Esophagus muscularis mucosa (tissue), 4 donors: ENCODE measurements around the gene EDIL3. TPM values are rescaled to one million over a fixed set of nuclear protein-coding genes. Genes with fewer than 3 reads are reported as not detected.

Source experiments
- DNase-seq: peaks from one replicate; pipeline ENCODE4 v3.0.0-alpha.2; 2017; ENCODE audit errors: extremely low spot score
- H3K27ac ChIP-seq, 4 donors: fragments of 200-600 bp; sonication (generic); replicated peaks in 1 of 4; 1 replicate in 3 of 4; 2 replicates in 1 of 4; pipeline ENCODE4 v1.5.1; 2016 to 2019; ENCODE audit warnings: mild to moderate bottlenecking in 1 of 4
- H3K27me3 ChIP-seq, 4 donors: fragments of 200-600 bp; sonication (generic); one replicate each; pipeline versions ENCODE4 v1.5.1 to v1.6.0; 2016 to 2019
- H3K36me3 ChIP-seq, 4 donors: fragments of 200-600 bp; sonication (generic); one replicate each; pipeline ENCODE4 v1.5.1; 2016 to 2019
- H3K4me1 ChIP-seq, 4 donors: fragments of 200-600 bp; sonication (generic); one replicate each; pipeline ENCODE4 v1.5.1; 2016 to 2019
- H3K4me3 ChIP-seq, 4 donors: fragments of 200-600 bp; sonication (generic); 1 replicate in 2 of 4; 2 replicates in 2 of 4; pipeline ENCODE4 v1.5.1; 2016 to 2019; ENCODE audit warnings: mild to moderate bottlenecking in 4 of 4, moderate library complexity in 1 of 4
- H3K9me3 ChIP-seq, 4 donors: fragments of 200-600 bp; sonication (generic); 1 replicate in 3 of 4; 2 replicates in 1 of 4; pipeline ENCODE4 v1.5.1; 2016 to 2019
- CTCF ChIP-seq, 3 experiments: fragments of 200-600 bp in 2 of 3; fragments of 450-650 bp in 1 of 3; sonication (generic) in 2 of 3; IDR thresholded peaks; one replicate each; pipeline ENCODE4 v1.5.1; 2017 to 2019; ENCODE audit warnings: antibody characterized with exemption in 3 of 3, mild to moderate bottlenecking in 2 of 3, moderate library complexity in 1 of 3
- EP300 ChIP-seq: sonication (generic); formaldehyde crosslinking; IDR thresholded peaks from one replicate; pipeline ENCODE4 v1.6.1; 2017; ENCODE audit warnings: antibody characterized with exemption
- POLR2A ChIP-seq: fragments of 450-650 bp; IDR thresholded peaks from one replicate; pipeline ENCODE4 v1.6.1; 2017; ENCODE audit warnings: antibody characterized with exemption, moderate library complexity, mild to moderate bottlenecking, low read depth
- POLR2AphosphoS5 ChIP-seq, 2 donors: sonication (generic); formaldehyde crosslinking; IDR thresholded peaks; one replicate each; pipeline ENCODE4 v1.6.1; 2017; ENCODE audit warnings: antibody characterized with exemption in 2 of 2
- WGBS: methylation state at CpG from one replicate; pipeline ENCODE4 v1.1.5; 2018; 5-methylcytosine and 5-hydroxymethylcytosine counted together
- intact Hi-C: fragments of 100-400 bp; cut with DNase I; formaldehyde crosslinking; loops from one replicate; pipeline ENCODE4 v1.15.1; 2023
- total RNA-seq, 4 donors: library from RNA; depleted of rRNA; stranded (reverse); fragments of >200 nt; gene quantifications; one replicate each; pipeline versions ENCODE4 v1.1.0 to v1.2.1, GENCODE V29; 2016

The EDIL3 gene
- total RNA-seq, 4 donors from 2014 or later = 10.0 to 17.9 (median 10.8) TPM

- Histone ChIP-seq H3K9me3 (no peaks in the 10 kb centered on the region), H3K4me1 (peaks cover 0 to 7% (median 3%) of the 10 kb centered on the region in 4 donors), H3K27me3 (no peaks in the 10 kb centered on the region), H3K36me3 (no peaks in the 10 kb centered on the region), H3K4me3 (no peak overlapping the region), H3K27ac (no peak overlapping the region)
- no peak for DNase-seq
- TF ChIP-seq POLR2AphosphoS5 (IDR thresholded peaks at IDR 0.05) (no peak), EP300 (no peak), CTCF (IDR thresholded peaks at IDR 0.05) (no peak), POLR2A (no peak)
- intact Hi-C loops = no loop called here
Observed at GRCh38 chr5:84281383-84281782, 103.3 kb downstream of the EDIL3 start.

GRCh38 chr5:84279234-84279633 is 105.4 kb downstream of the EDIL3 start:
- H3K4me1 ChIP-seq = no peaks in the 10 kb centered on the region
- TF ChIP-seq POLR2A (no peak), EP300 (no peak), POLR2AphosphoS5 (IDR thresholded peaks at IDR 0.05) (no peak), CTCF (IDR thresholded peaks at IDR 0.05) (no peak)
- H3K27ac ChIP-seq = no peak overlapping the region
- H3K4me3 ChIP-seq = no peak overlapping the region
- DNase-seq = no peak
- intact Hi-C loops = no loop called here
- H3K36me3 ChIP-seq = no peaks in the 10 kb centered on the region
- H3K9me3 ChIP-seq = no peaks in the 10 kb centered on the region
- no peaks in the 10 kb centered on the region for H3K27me3 ChIP-seq

GRCh38 chr5:84275609-84276008 is 109.1 kb downstream of the EDIL3 start:
- intact Hi-C loops = no loop called here
- WGBS = 95% methylated on average over 1 of the region's 1 CpG

GRCh38 chr5:84274585-84275468 is 109.9 kb downstream of the EDIL3 start:
- no peaks in the 10 kb centered on the region for H3K4me1 ChIP-seq
- H3K4me3 ChIP-seq = no peak overlapping the region
- no peak for DNase-seq
- no peaks in the 10 kb centered on the region for H3K36me3 ChIP-seq
- TF ChIP-seq CTCF (IDR thresholded peaks at IDR 0.05) (peak in 2 of 3 experiments; percentile 41 to 45), POLR2AphosphoS5 (IDR thresholded peaks at IDR 0.05) (no peak), POLR2A (no peak)
- intact Hi-C loops = no loop called here
- no peak overlapping the region for H3K27ac ChIP-seq
- WGBS = 78% methylated on average over 3 of the region's 3 CpGs
- H3K9me3 ChIP-seq = no peaks in the 10 kb centered on the region
- H3K27me3 ChIP-seq = no peaks in the 10 kb centered on the region

More at GRCh38 chr5:84275609-84276008, 109.1 kb downstream of the EDIL3 start:
- TF ChIP-seq EP300 (no peak), POLR2AphosphoS5 (IDR thresholded peaks at IDR 0.05) (no peak), CTCF (IDR thresholded peaks at IDR 0.05) (no peak), POLR2A (no peak)
- Histone ChIP-seq H3K36me3 (no peaks in the 10 kb centered on the region), H3K9me3 (no peaks in the 10 kb centered on the region), H3K4me3 (no peak overlapping the region), H3K4me1 (no peaks in the 10 kb centered on the region), H3K27me3 (no peaks in the 10 kb centered on the region), H3K27ac (no peak overlapping the region)
- DNase-seq = no peak
